Mesenchymal stem cell (in vitro differentiated cells and primary cell): ENCODE data around the gene ABHD6.
A peak's percentile ranks its signal among the peaks of the same experiment; 100 is the strongest.

Experiments used
- DNase-seq: peaks from one replicate; pipeline ENCODE4 v3.0.0-alpha.2; 2013
- H2AFZ ChIP-seq: one replicate; pipeline ENCODE4 v1.6.1; 2013; ENCODE audit warnings: low read depth, mild to moderate bottlenecking, control low read depth, inconsistent platforms, low read length, moderate library complexity
- H2AK5ac ChIP-seq: 2 replicates; pipeline ENCODE4 v1.6.1; 2013; ENCODE audit warnings: low read length, moderate library complexity, mild to moderate bottlenecking, inconsistent platforms; ENCODE audit not compliant: severe bottlenecking
- H2BK120ac ChIP-seq: one replicate; pipeline ENCODE4 v1.6.1; 2013; ENCODE audit warnings: low read depth, mild to moderate bottlenecking, inconsistent platforms, low read length, moderate library complexity
- H2BK12ac ChIP-seq, 2 experiments: one replicate each; pipeline ENCODE4 v1.6.1; 2013; ENCODE audit warnings: inconsistent platforms in 2 of 2, low read length in 2 of 2, mild to moderate bottlenecking in 2 of 2, moderate library complexity in 2 of 2, control low read depth in 1 of 2
- H2BK15ac ChIP-seq: one replicate; pipeline ENCODE4 v1.6.1; 2013; ENCODE audit warnings: mild to moderate bottlenecking, low read depth, inconsistent platforms; ENCODE audit not compliant: poor library complexity, severe bottlenecking
- H2BK5ac ChIP-seq: 2 replicates; pipeline ENCODE4 v1.6.1; 2013; ENCODE audit warnings: low read depth, mild to moderate bottlenecking, low read length, control low read depth, inconsistent platforms; ENCODE audit not compliant: poor library complexity, severe bottlenecking
- H3K14ac ChIP-seq, 2 experiments: one replicate each; pipeline ENCODE4 v1.6.1; 2013; ENCODE audit warnings: inconsistent platforms in 2 of 2, low read length in 2 of 2, control low read depth in 1 of 2, mild to moderate bottlenecking in 1 of 2, moderate library complexity in 1 of 2
- H3K18ac ChIP-seq, 2 experiments: one replicate each; pipeline ENCODE4 v1.6.1; 2013; ENCODE audit warnings: inconsistent platforms in 2 of 2, low read length in 2 of 2, control low read depth in 1 of 2, low read depth in 1 of 2, mild to moderate bottlenecking in 1 of 2
- H3K23ac ChIP-seq, 2 experiments: one replicate each; pipeline ENCODE4 v1.6.1; 2013; ENCODE audit warnings: inconsistent platforms in 2 of 2, low read length in 2 of 2, mild to moderate bottlenecking in 2 of 2, moderate library complexity in 2 of 2, control low read depth in 1 of 2
- H3K27ac ChIP-seq: 2 replicates; pipeline ENCODE4 v1.5.1; 2013; ENCODE audit warnings: mild to moderate bottlenecking, moderate library complexity, low read length, control low read depth, inconsistent platforms; ENCODE audit not compliant: poor library complexity, severe bottlenecking
- H3K27me3 ChIP-seq, 2 experiments: 2 replicates each; pipeline versions ENCODE4 v1.6.1 to v1.7.0; 2013; ENCODE audit warnings: low read length in 2 of 2, mild to moderate bottlenecking in 2 of 2, moderate library complexity in 2 of 2, control low read depth in 1 of 2, inconsistent platforms in 1 of 2; ENCODE audit not compliant: control insufficient read depth in 1 of 2, insufficient read depth in 1 of 2
- H3K36me3 ChIP-seq, 2 experiments: 2 replicates each; pipeline versions ENCODE4 v1.6.1 to v1.7.0; 2013; ENCODE audit warnings: low read length in 2 of 2, control low read depth in 1 of 2, inconsistent platforms in 1 of 2, low read depth in 1 of 2, mild to moderate bottlenecking in 1 of 2; ENCODE audit not compliant: insufficient read depth in 2 of 2, control insufficient read depth in 1 of 2
- H3K4ac ChIP-seq, 2 experiments: one replicate each; pipeline ENCODE4 v1.6.1; 2013; ENCODE audit warnings: inconsistent platforms in 2 of 2, low read length in 2 of 2, mild to moderate bottlenecking in 2 of 2, moderate library complexity in 2 of 2, control low read depth in 1 of 2, low read depth in 1 of 2
- H3K4me1 ChIP-seq: 2 replicates; pipeline ENCODE4 v1.6.1; 2013; ENCODE audit warnings: low read depth, low read length, control low read depth; ENCODE audit not compliant: control insufficient read depth, insufficient read depth
- H3K4me2 ChIP-seq: 2 replicates; pipeline ENCODE4 v1.6.1; 2013; ENCODE audit warnings: low read length, mild to moderate bottlenecking, inconsistent platforms; ENCODE audit not compliant: poor library complexity, severe bottlenecking
- H3K4me3 ChIP-seq, 2 experiments: 2 replicates each; pipeline versions ENCODE4 v1.5.1 to v1.7.0; 2013; ENCODE audit warnings: low read length in 2 of 2, mild to moderate bottlenecking in 2 of 2, control low read depth in 1 of 2, low read depth in 1 of 2; ENCODE audit not compliant: insufficient read depth in 1 of 2
- H3K79me1 ChIP-seq: replicated peaks from 2 replicates; pipeline ENCODE4 v1.6.1; 2013; ENCODE audit warnings: mild to moderate bottlenecking, control low read depth, low read length, inconsistent platforms; ENCODE audit not compliant: poor library complexity, severe bottlenecking
- H3K9ac ChIP-seq: 2 replicates; pipeline ENCODE4 v1.7.0; 2013; ENCODE audit warnings: mild to moderate bottlenecking, low read length, moderate library complexity
- H3K9me3 ChIP-seq: 2 replicates; pipeline ENCODE4 v1.7.0; 2013; ENCODE audit warnings: mild to moderate bottlenecking, low read length; ENCODE audit not compliant: control insufficient read depth
- H4K8ac ChIP-seq: one replicate; pipeline ENCODE4 v1.6.1; 2013; ENCODE audit warnings: inconsistent platforms, mild to moderate bottlenecking, low read length, moderate library complexity
- H4K91ac ChIP-seq: one replicate; pipeline ENCODE4 v1.6.1; 2013; ENCODE audit warnings: mild to moderate bottlenecking, low read length, inconsistent platforms
- WGBS: methylation state at CpG from one replicate; pipeline ENCODE4 v1.1.7; 2013; ENCODE audit warnings: mixed read lengths; 5-methylcytosine and 5-hydroxymethylcytosine counted together

Gene ABHD6

GRCh38 chr3:58334506-58334884, 96.9 kb downstream of the ABHD6 start:
- H3K79me1 ChIP-seq: peaks cover 3% of the 10 kb centered on the region
- no peak overlapping the region for H3K18ac ChIP-seq
- no peaks in the 10 kb centered on the region for H3K36me3 ChIP-seq
- WGBS: no CpG with 5 or more reads among the region's 1 CpG
- no peak overlapping the region for H2BK15ac ChIP-seq
- H2AK5ac ChIP-seq: no peak overlapping the region
- no peaks in the 10 kb centered on the region for H3K27me3 ChIP-seq
- no peak overlapping the region for H2BK12ac ChIP-seq
- H3K14ac ChIP-seq: no peak overlapping the region
- no peak overlapping the region for H2BK120ac ChIP-seq
- H4K8ac ChIP-seq: no peak overlapping the region
- H3K23ac ChIP-seq: no peak overlapping the region
- no peak overlapping the region for H3K27ac ChIP-seq
- no peak overlapping the region for H2AFZ ChIP-seq
- H4K91ac ChIP-seq: no peak overlapping the region
- DNase-seq: no peak
- no peak overlapping the region for H3K4me2 ChIP-seq
- peak overlapping the region; percentile 87 for H3K9ac ChIP-seq
- no peaks in the 10 kb centered on the region for H3K9me3 ChIP-seq
- H2BK5ac ChIP-seq: no peak overlapping the region
- peak overlapping the region in 1 of 2 experiments; percentile 96 for H3K4me3 ChIP-seq
- H3K4ac ChIP-seq: no peak overlapping the region
- H3K4me1 ChIP-seq: peaks cover 10% of the 10 kb centered on the region

- Histone ChIP-seq H2BK15ac (no peak overlapping the region), H3K79me1 (peaks cover 3% of the 10 kb centered on the region), H3K27ac (peak overlapping the region; percentile 6), H3K4ac (peak overlapping the region in 1 of 2 experiments; percentile 73), H4K8ac (no peak overlapping the region), H2BK12ac (no peak overlapping the region), H3K4me1 (peaks cover 10% of the 10 kb centered on the region), H3K9me3 (no peaks in the 10 kb centered on the region), H2AFZ (no peak overlapping the region), H2AK5ac (no peak overlapping the region), H3K4me2 (no peak overlapping the region), H3K36me3 (no peaks in the 10 kb centered on the region), H3K9ac (peak overlapping the region; percentile 87), H3K23ac (no peak overlapping the region), H3K4me3 (peak overlapping the region in 1 of 2 experiments; percentile 66), H3K18ac (peak overlapping the region in 1 of 2 experiments; percentile 16), H3K27me3 (no peaks in the 10 kb centered on the region), H4K91ac (no peak overlapping the region), H3K14ac (no peak overlapping the region), H2BK5ac (no peak overlapping the region), H2BK120ac (no peak overlapping the region)
- 54% methylated on average over 1 of the region's 1 CpG for WGBS
- no peak for DNase-seq
These were observed 98.0 kb downstream of the ABHD6 start for GRCh38 chr3:58335652-58335947.

- Histone ChIP-seq H3K9ac (peak overlapping the region; percentile 61), H4K91ac (no peak overlapping the region), H3K27me3 (no peaks in the 10 kb centered on the region), H3K9me3 (no peaks in the 10 kb centered on the region), H2AK5ac (no peak overlapping the region), H3K4ac (no peak overlapping the region), H3K79me1 (peaks cover 3% of the 10 kb centered on the region), H3K27ac (no peak overlapping the region), H2BK120ac (no peak overlapping the region), H4K8ac (no peak overlapping the region), H3K36me3 (peaks cover 0 to 4% of the 10 kb centered on the region in 2 experiments), H2BK15ac (no peak overlapping the region), H2BK12ac (no peak overlapping the region), H3K14ac (no peak overlapping the region), H3K4me2 (no peak overlapping the region), H2BK5ac (no peak overlapping the region), H3K18ac (no peak overlapping the region), H3K4me3 (no peak overlapping the region), H2AFZ (no peak overlapping the region), H3K23ac (no peak overlapping the region), H3K4me1 (peaks cover 13% of the 10 kb centered on the region)
- peak; percentile 87 for DNase-seq
- 100% methylated on average over 1 of the region's 3 CpGs for WGBS
These were observed 98.7 kb downstream of the ABHD6 start for GRCh38 chr3:58336135-58336882.

GRCh38 chr3:58337190-58337589, 99.6 kb downstream of the ABHD6 start:
- Histone ChIP-seq H4K8ac (no peak overlapping the region), H3K36me3 (peaks cover 0 to 4% of the 10 kb centered on the region in 2 experiments), H2AFZ (no peak overlapping the region), H3K27ac (no peak overlapping the region), H2AK5ac (no peak overlapping the region), H2BK15ac (no peak overlapping the region), H2BK12ac (no peak overlapping the region), H3K4me3 (no peak overlapping the region), H3K9ac (no peak overlapping the region), H3K27me3 (no peaks in the 10 kb centered on the region), H3K14ac (no peak overlapping the region), H3K4ac (no peak overlapping the region), H4K91ac (no peak overlapping the region), H2BK120ac (no peak overlapping the region), H3K23ac (no peak overlapping the region), H2BK5ac (no peak overlapping the region), H3K4me1 (peaks cover 12% of the 10 kb centered on the region), H3K9me3 (no peaks in the 10 kb centered on the region), H3K79me1 (peaks cover 3% of the 10 kb centered on the region), H3K18ac (no peak overlapping the region), H3K4me2 (no peak overlapping the region)
- WGBS: 100% methylated on average over 1 of the region's 1 CpG
- no peak for DNase-seq
